Loucy (cell line): ENCODE measurements around the gene SCAF1.

ENCODE experiments used
- H2AFZ ChIP-seq: fragments of 200-600 bp; sonication (generic); 2 replicates; pipeline ENCODE4 v1.6.0; 2016; ENCODE audit warnings: antibody characterized with exemption, mild to moderate bottlenecking, low read length, moderate library complexity
- H3F3A ChIP-seq: fragments of 200-600 bp; 2 replicates; pipeline ENCODE4 v1.6.0; 2016; ENCODE audit warnings: antibody characterized with exemption, low read depth, mild to moderate bottlenecking
- H3K27me3 ChIP-seq: fragments of 200-600 bp; sonication (generic); 2 replicates; pipeline ENCODE4 v1.6.1; 2014; ENCODE audit warnings: low read length, mild to moderate bottlenecking; ENCODE audit not compliant: insufficient read depth, poor library complexity, severe bottlenecking
- H3K36me3 ChIP-seq: fragments of 200-600 bp; sonication (generic); 2 replicates; pipeline ENCODE4 v1.6.1; 2016; ENCODE audit warnings: low read length; ENCODE audit not compliant: insufficient read depth
- H3K4me1 ChIP-seq: fragments of 200-600 bp; sonication (generic); 2 replicates; pipeline ENCODE4 v1.5.1; 2014; ENCODE audit warnings: low read length, mild to moderate bottlenecking; ENCODE audit not compliant: insufficient read depth, poor library complexity, severe bottlenecking
- H3K4me2 ChIP-seq: fragments of 200-600 bp; sonication (generic); 2 replicates; pipeline ENCODE4 v1.6.0; 2014; ENCODE audit warnings: antibody characterized with exemption, low read length, low read depth, mild to moderate bottlenecking; ENCODE audit not compliant: poor library complexity, severe bottlenecking
- H3K4me3 ChIP-seq: fragments of 200-600 bp; sonication (generic); 2 replicates; pipeline ENCODE4 v1.5.1; 2014; ENCODE audit warnings: low read length, mild to moderate bottlenecking, mixed read lengths; ENCODE audit not compliant: poor library complexity, severe bottlenecking
- H3K79me2 ChIP-seq: fragments of 200-600 bp; sonication (generic); 2 replicates; pipeline ENCODE4 v1.6.1; 2014; ENCODE audit warnings: low read length; ENCODE audit not compliant: insufficient read depth
- H3K9ac ChIP-seq: fragments of 200-600 bp; sonication (generic); 2 replicates; pipeline ENCODE4 v1.6.0; 2014; ENCODE audit warnings: mild to moderate bottlenecking, low read depth, low read length, moderate library complexity; ENCODE audit not compliant: poor library complexity, severe bottlenecking
- H3K9me2 ChIP-seq: fragments of 200-600 bp; sonication (generic); replicated peaks from 2 replicates; pipeline ENCODE4 v1.6.1; 2016; ENCODE audit warnings: low read depth, low read length, mixed read lengths
- H3K9me3 ChIP-seq: fragments of 200-600 bp; sonication (generic); 2 replicates; pipeline ENCODE4 v1.6.1; 2014; ENCODE audit warnings: mild to moderate bottlenecking, antibody characterized with exemption, low read length, low read depth; ENCODE audit not compliant: insufficient read depth
- H4K20me1 ChIP-seq: fragments of 200-600 bp; sonication (generic); 2 replicates; pipeline ENCODE4 v1.6.0; 2014; ENCODE audit warnings: antibody characterized with exemption, low read length, mild to moderate bottlenecking; ENCODE audit not compliant: insufficient read depth, poor library complexity, severe bottlenecking
- EZH2phosphoT487 ChIP-seq: fragments of 200-600 bp; IDR thresholded peaks from 2 replicates; pipeline ENCODE4 v1.6.1; 2018; ENCODE audit warnings: antibody characterized with exemption, mild to moderate bottlenecking, moderate library complexity, borderline replicate concordance
- TF ChIP-seq, protein P1 (sequence below): fragments of 200-600 bp; sonication (generic); conservative IDR thresholded peaks from 2 replicates; pipeline ENCODE4 v1.5.1; 2014; ENCODE audit warnings: mild to moderate bottlenecking, antibody characterized with exemption, low read length

SCAF1 gene

DNA sequence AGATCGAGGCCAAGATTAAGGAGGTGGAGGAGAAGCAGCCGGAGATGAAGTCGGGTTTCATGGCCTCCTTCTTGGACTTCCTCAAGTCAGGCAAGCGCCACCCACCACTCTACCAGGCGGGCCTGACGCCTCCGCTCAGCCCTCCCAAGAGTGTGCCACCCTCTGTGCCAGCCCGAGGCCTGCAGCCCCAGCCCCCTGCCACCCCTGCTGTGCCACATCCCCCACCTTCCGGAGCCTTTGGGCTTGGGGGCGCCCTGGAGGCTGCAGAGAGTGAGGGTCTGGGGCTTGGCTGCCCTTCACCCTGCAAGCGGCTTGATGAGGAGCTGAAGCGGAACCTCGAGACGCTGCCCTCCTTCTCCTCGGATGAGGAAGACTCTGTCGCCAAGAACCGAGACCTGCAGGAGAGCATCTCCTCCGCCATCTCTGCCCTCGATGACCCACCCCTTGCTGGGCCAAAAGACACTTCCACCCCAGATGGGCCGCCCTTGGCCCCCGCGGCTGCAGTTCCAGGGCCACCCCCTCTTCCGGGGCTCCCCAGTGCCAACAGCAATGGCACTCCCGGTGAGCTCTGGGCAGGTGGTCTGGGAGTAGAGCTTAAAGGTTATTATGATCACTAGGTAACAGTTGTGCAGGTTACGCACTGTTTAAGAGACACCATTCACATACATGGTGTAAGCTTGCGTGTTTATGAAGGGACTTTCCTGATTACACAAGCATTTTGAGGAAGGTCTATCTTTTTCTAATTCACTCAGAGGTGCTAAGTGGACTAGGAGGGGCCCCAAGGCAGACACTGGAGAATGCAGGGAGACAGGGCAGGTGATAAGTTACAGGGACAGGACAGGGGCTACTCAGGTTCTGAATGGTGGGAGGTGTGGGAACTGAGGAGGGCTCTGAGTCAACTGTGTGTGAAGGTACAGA lies 42.4 kb upstream of the SCAF1 start:
- Histone ChIP-seq H3K9me3 (no peaks in the 10 kb centered on the region), H3K9ac (no peak overlapping the region), H3K36me3 (peaks cover 73% of the 10 kb centered on the region; the same call in 1 of the 2 replicates), H3K4me3 (no peak overlapping the region), H4K20me1 (peaks cover 56% of the 10 kb centered on the region), H2AFZ (no peak overlapping the region), H3K4me1 (no peaks in the 10 kb centered on the region), H3F3A (no peaks in the 10 kb centered on the region), H3K79me2 (peaks cover 39% of the 10 kb centered on the region; the same call in 1 of the 2 replicates), H3K27me3 (no peaks in the 10 kb centered on the region), H3K9me2 (no peaks in the 10 kb centered on the region), H3K4me2 (no peak overlapping the region)
- no peak for TF ChIP-seq EZH2phosphoT487
- TF ChIP-seq, protein P1, sequence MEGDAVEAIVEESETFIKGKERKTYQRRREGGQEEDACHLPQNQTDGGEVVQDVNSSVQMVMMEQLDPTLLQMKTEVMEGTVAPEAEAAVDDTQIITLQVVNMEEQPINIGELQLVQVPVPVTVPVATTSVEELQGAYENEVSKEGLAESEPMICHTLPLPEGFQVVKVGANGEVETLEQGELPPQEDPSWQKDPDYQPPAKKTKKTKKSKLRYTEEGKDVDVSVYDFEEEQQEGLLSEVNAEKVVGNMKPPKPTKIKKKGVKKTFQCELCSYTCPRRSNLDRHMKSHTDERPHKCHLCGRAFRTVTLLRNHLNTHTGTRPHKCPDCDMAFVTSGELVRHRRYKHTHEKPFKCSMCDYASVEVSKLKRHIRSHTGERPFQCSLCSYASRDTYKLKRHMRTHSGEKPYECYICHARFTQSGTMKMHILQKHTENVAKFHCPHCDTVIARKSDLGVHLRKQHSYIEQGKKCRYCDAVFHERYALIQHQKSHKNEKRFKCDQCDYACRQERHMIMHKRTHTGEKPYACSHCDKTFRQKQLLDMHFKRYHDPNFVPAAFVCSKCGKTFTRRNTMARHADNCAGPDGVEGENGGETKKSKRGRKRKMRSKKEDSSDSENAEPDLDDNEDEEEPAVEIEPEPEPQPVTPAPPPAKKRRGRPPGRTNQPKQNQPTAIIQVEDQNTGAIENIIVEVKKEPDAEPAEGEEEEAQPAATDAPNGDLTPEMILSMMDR: no peak

DNA sequence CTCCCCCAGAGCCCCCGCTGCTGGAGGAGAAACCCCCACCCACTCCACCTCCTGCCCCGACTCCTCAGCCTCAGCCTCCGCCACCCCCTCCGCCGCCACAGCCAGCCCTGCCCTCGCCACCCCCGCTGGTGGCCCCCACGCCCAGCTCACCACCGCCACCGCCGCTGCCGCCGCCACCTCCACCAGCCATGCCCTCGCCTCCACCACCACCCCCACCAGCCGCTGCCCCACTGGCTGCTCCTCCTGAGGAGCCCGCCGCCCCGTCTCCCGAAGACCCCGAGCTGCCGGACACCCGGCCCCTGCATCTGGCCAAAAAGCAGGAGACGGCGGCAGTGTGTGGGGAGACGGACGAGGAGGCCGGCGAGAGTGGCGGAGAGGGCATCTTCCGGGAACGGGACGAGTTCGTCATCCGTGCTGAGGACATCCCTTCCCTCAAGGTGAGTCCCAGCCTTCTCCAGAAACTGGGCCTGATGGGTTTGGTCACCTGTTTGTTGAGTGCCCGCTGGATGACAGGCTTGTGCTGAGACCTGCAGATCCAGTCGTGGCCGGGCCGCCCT lies 40.4 kb upstream of the SCAF1 start:
- Histone ChIP-seq H3K4me3 (no peak overlapping the region), H4K20me1 (peaks cover 40% of the 10 kb centered on the region), H3K4me1 (no peaks in the 10 kb centered on the region), H3K4me2 (no peak overlapping the region), H3K79me2 (peaks cover 40% of the 10 kb centered on the region), H3K9ac (no peak overlapping the region), H3F3A (no peaks in the 10 kb centered on the region), H3K9me2 (no peaks in the 10 kb centered on the region), H3K36me3 (peaks cover 63% of the 10 kb centered on the region; the same call in 1 of the 2 replicates), H2AFZ (no peak overlapping the region), H3K27me3 (no peaks in the 10 kb centered on the region), H3K9me3 (no peaks in the 10 kb centered on the region)
- no peak for TF ChIP-seq EZH2phosphoT487

DNA sequence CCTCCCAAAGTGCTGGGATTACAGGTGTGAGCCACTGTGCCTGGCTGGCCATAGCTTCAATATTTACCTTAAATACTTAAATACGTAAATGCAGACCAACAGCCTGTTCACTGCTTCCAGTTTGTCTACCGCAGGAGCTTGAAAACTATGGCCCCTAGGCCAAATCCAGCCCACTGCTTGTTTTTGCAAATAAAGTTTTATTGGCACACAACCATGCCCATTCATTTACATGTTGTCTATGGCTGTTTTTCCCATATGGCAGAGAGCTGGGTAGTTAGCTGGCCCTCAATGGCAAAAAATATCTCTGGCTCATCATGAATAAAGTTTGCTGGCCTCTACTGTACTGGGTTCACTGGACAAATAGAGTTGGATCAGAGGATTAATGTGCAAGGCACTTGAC lies 39.2 kb upstream of the SCAF1 start:
- TF ChIP-seq, protein P1: no peak
- TF ChIP-seq EZH2phosphoT487: no peak
- no peaks in the 10 kb centered on the region for H3K4me1 ChIP-seq
- H3K4me2 ChIP-seq: no peak overlapping the region
- H3K36me3 ChIP-seq: peaks cover 55% of the 10 kb centered on the region; the same call in 1 of the 2 replicates
- H3F3A ChIP-seq: no peaks in the 10 kb centered on the region
- no peak overlapping the region for H3K9ac ChIP-seq
- H3K27me3 ChIP-seq: no peaks in the 10 kb centered on the region
- H3K9me2 ChIP-seq: no peaks in the 10 kb centered on the region
- H3K79me2 ChIP-seq: peaks cover 49% of the 10 kb centered on the region
- peaks cover 33% of the 10 kb centered on the region for H4K20me1 ChIP-seq
- H2AFZ ChIP-seq: no peak overlapping the region
- no peak overlapping the region for H3K4me3 ChIP-seq
- H3K9me3 ChIP-seq: no peaks in the 10 kb centered on the region
